Middle frontal gyrus (tissue), 1 donor: ENCODE measurements around the gene MSL1.

ENCODE experiments used
- DNase-seq: peaks from one replicate; pipeline ENCODE4 v3.0.0-alpha.2; 2015; ENCODE audit warnings: low spot score; ENCODE audit errors: extremely low spot score

MSL1 gene

DNA sequence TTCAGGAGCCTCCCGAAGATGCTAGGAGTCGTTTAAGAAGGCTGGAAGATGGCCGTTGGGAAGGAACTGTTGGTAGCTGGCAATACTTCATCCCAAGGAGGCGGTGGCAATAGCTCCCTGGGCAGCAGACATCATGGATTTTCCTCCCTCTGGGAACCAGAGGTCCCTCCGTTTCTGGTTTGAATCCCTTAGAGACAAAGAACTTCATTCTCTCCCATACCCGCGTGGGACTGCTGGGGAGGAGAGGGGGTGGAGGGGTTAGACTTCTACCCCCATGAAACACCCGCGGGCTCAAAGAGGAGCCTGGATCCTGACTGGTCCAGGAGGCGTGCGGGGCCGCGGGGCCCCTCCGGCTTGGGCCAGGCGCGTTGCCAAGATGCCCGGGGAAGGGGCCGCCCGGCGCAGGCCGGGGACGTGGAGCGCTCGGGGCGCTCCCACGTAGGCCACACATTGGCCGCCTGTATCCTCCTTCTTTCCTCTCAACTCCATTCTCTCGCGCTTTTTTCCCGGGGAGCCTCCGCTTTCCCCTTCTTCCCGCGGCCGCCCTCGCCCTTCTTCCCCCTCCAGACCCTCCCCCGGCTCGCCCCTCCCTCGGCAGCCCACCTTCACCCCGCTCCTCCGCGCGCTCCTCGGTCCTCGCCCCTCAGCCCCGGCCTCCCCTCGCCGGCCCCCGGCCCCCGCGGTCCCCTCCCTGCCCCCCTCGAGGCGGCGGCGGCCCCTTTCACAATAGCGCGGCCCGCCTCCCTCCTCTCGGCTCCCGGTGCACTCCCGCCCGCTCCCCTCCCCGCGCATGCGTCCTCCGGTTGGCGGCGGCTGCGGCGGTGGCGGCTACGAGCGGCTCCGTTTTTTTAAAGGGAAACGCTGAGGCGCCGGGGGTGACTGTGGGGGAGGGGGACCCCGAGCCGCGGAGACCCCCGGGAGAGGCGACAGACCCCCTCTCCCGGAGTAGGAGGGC lies at the start of gene MSL1:
Gene MSL1 (plus strand): TSS at position 791 of the 955 bp plus-strand sequence. CDS start 642 bp downstream, outside the sequence.
- DNase-seq, result peak; percentile 71

- peak; percentile 76 for DNase-seq
Measured at GRCh38 chr17:40072040-40072734, 49.6 kb upstream of the MSL1 start.

DNA sequence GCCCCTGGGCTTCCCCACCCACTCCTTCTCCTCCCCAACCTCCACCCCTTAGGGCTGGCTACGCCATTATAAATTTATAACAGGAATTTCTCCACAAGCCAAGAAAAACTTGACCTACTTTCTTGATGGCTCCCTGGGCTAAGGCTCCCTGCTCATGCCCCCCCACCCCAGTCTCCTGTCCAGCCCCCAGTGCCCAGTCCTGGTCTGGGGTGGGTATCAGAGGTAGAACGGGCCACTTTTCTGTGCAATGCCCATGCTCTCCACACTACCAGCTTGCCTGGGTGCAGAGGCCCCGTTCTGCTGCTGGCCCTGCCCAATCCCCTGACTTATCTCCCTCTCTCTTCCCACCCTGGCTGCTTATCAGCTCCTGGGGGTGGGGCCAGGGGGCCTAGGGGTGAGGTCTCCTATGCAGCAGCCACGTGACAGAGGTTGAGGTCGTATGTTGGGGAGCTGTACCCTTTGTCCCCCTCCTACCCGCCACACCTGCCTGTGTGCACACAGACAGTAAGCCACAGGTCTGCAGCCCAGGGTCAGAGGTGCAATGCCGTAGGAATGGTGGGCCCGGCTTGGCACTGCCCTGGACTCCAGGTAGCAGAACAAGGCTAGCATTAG lies 48.9 kb upstream of the MSL1 start:
- no peak for DNase-seq

- no peak for DNase-seq
Measured at GRCh38 chr17:40073454-40074174, 48.2 kb upstream of the MSL1 start.

GRCh38 chr17:40074175-40074512 lies 47.6 kb upstream of the MSL1 start:
- no peak for DNase-seq

DNA sequence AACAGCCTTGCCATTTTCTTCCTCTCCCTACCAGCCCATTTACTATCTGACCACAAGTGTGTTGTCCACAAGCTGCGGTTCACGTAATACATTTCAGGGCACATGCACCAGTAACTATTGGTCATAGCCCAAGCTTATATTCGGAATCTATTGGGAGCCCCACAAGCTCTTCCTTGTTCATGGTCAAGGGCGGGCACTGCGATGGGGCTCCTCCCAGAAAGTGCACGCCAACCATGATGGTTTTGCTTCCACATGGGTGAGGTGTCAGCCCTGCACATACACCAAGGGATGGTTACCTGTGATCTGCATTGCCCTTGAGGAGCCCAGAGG lies 46.9 kb upstream of the MSL1 start:
- DNase-seq, result no peak

GRCh38 chr17:40075201-40075941 lies 46.4 kb upstream of the MSL1 start:
- no peak for DNase-seq

DNA sequence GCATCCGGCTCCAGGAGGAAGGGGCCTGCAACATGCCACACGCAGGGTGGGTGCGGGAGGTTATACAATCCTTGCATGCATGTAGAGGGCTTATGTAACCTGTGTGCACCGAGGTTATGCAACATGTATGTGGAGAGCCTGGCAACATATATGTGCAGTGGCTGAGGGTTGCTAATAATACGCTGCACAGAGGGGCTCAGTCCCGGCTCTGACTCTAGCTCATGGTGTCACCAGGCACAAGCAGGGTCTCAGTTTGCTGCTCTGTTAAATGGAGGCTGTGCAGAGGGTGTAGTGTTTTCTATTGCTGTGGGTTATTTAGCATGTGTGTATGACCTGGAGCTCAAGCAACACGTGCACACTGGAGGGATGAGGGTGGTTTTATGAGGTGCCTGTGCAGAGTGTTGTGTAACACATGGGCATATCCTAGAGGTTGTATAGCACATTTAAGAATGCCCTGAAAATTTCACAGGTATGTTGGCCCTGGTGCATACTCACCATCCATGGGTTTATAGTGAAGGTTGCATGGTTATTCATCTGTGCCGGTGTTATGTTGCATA lies 45.8 kb upstream of the MSL1 start:
- DNase-seq, result no peak

- DNase-seq, result no peak
Measured at GRCh38 chr17:40076591-40076990, 45.2 kb upstream of the MSL1 start.

GRCh38 chr17:40079545-40079944 lies 42.2 kb upstream of the MSL1 start:
- DNase-seq, result no peak

DNA sequence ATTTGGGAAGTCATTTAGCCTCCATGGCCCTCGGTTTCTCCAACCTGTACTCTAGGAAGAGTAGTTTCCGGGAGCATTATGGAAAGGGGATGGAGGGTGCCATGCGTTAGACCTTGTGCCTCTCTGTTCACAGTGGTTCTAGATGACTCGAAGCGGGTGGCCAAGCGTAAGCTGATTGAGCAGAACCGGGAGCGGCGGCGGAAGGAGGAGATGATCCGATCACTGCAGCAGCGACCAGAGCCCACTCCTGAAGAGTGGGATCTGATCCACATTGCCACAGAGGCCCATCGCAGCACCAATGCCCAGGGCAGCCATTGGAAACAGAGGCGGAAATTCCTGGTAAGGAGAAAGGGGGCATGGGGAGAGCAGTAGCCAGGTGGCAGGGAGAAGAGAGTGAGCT lies 37.3 kb upstream of the MSL1 start:
- no peak for DNase-seq

- no peak for DNase-seq
Measured at GRCh38 chr17:40086150-40087044, 35.4 kb upstream of the MSL1 start.

- DNase-seq, result no peak
Measured at GRCh38 chr17:40087049-40087794, 34.5 kb upstream of the MSL1 start.

- no peak for DNase-seq
Measured at GRCh38 chr17:40087903-40088718, 33.7 kb upstream of the MSL1 start.

DNA sequence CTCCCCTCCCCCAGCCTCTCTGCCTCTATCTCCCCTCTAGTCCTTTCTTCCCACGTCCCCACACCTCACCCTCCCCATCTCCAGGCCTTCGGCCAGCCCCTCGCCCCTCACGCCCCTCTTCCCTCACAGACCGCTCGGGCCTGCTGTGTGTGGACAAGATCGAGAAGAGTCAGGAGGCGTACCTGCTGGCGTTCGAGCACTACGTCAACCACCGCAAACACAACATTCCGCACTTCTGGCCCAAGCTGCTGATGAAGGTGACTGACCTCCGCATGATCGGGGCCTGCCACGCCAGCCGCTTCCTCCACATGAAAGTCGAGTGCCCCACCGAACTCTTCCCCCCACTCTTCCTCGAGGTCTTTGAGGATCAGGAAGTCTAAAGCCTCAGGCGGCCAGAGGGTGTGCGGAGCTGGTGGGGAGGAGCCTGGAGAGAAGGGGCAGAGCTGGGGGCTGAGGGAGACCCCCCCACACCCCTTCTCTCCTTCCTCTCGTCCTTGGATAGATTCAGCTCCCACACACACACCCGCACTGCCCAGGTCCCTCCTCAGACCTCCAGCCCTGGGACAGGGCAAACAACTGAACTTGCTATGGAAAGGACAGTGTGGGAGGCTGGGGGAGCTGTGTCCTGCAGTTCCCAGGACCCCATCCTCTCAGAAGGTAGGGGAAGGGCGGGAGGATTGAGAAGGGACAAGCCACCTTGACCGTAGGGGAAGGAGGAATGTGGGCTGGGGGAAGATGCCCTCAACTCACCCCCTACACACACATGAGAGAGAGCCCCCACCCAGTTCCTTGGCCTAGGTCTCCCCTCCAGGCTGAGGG lies 32.5 kb upstream of the MSL1 start:
- no peak for DNase-seq

DNA sequence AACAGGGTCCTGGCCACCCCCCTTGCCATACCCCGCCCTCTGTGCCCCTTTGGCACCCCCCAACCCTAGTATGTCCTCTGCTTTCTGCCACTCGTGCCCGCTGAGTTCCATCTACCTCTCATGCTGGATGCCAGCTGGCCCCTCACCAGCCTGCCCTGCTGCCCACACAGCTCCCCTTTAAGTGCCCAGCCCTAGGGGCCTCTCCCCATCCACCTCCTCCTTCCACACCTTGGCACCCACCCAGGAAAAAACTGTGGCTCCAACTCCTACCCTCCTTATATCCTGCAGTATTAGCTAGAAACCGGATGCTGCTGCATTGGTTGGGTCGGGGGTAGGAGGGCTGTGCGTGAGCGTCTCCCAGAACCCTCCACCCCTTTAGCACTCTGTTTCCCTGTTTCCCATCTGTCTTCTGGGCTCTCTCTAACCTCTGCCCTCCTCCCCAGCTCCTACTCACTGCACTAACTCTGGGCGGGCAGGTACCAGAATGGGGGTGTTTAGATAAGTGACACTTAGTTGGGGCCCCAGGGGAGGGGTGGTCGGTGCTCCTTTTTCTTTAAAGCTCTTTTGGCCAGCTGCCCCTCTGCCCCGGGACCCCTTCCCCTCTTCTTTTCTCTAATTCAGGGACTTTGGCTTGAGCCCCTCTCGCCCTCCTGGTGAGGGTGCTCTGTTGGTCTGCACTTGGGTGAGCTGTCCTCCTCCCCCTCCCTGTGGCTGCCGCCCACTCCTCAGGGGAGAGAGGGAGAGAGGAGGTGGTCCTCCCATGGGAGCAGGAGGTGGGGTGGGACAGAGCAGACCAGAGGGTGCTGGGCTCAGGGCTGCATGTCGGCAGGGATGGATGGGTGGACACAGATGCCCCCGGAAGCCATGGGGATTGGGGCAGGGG lies 31.3 kb upstream of the MSL1 start:
- DNase-seq, result no peak
